ENCODE measurements around the gene TRPV4.

GRCh38 chr12:109840305-109841074 lies 7.3 kb upstream of the TRPV4 start:
- no peak for TF ChIP-seq FOS (IDR thresholded peaks at IDR 0.05; ENCODE audit: extremely low read depth, insufficient read length)
- TF ChIP-seq HDGF (IDR thresholded peaks at IDR 0.05) = no peak
- TF ChIP-seq, protein P1, sequence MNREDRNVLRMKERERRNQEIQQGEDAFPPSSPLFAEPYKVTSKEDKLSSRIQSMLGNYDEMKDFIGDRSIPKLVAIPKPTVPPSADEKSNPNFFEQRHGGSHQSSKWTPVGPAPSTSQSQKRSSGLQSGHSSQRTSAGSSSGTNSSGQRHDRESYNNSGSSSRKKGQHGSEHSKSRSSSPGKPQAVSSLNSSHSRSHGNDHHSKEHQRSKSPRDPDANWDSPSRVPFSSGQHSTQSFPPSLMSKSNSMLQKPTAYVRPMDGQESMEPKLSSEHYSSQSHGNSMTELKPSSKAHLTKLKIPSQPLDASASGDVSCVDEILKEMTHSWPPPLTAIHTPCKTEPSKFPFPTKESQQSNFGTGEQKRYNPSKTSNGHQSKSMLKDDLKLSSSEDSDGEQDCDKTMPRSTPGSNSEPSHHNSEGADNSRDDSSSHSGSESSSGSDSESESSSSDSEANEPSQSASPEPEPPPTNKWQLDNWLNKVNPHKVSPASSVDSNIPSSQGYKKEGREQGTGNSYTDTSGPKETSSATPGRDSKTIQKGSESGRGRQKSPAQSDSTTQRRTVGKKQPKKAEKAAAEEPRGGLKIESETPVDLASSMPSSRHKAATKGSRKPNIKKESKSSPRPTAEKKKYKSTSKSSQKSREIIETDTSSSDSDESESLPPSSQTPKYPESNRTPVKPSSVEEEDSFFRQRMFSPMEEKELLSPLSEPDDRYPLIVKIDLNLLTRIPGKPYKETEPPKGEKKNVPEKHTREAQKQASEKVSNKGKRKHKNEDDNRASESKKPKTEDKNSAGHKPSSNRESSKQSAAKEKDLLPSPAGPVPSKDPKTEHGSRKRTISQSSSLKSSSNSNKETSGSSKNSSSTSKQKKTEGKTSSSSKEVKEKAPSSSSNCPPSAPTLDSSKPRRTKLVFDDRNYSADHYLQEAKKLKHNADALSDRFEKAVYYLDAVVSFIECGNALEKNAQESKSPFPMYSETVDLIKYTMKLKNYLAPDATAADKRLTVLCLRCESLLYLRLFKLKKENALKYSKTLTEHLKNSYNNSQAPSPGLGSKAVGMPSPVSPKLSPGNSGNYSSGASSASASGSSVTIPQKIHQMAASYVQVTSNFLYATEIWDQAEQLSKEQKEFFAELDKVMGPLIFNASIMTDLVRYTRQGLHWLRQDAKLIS (CRISPR knock-in tag; IDR thresholded peaks at IDR 0.05) = no peak
- TF ChIP-seq EZH2 (IDR thresholded peaks at IDR 0.05; ENCODE audit: borderline replicate concordance, low read depth, low read length) = no peak
- no peak for TF ChIP-seq SMAD1 (IDR thresholded peaks at IDR 0.05; ENCODE audit: low read depth, low read length, partially characterized antibody)
- no peak for TF ChIP-seq GTF2F1 (IDR thresholded peaks at IDR 0.05; ENCODE audit: low read depth, low read length)
- TF ChIP-seq CTCF (IDR thresholded peaks at IDR 0.05 in 2 of 3, conservative IDR thresholded peaks at IDR 0.05 in 1 of 3; ENCODE audit: insufficient read depth in 2 of 3, low read depth in 1 of 3, low read length in 3 of 3) = no peak
- TF ChIP-seq CREB3 (tag; conservative IDR thresholded peaks at IDR 0.05; ENCODE audit: low read depth) = no peak
- TF ChIP-seq TARDBP (IDR thresholded peaks at IDR 0.05) = no peak
- TF ChIP-seq MAFK (IDR thresholded peaks at IDR 0.05; ENCODE audit: low read length) = no peak
- TF ChIP-seq ELF4 (CRISPR knock-in tag; IDR thresholded peaks at IDR 0.05) = no peak
- no peak for TF ChIP-seq BHLHE40 (IDR thresholded peaks at IDR 0.05; ENCODE audit: low read length)
- no peak for TF ChIP-seq POLR2A (conservative IDR thresholded peaks at IDR 0.05)
- no peak for TF ChIP-seq ARID3A (IDR thresholded peaks at IDR 0.05; ENCODE audit: borderline replicate concordance, low read depth, low read length)
